GM18498 (cell line): ENCODE results near the gene CORO2A.
"Not testable (repeated sequence)": the region's sequence is repeated elsewhere in the genome, so short reads cannot be mapped to it uniquely, and the experiment has no call there.

ENCODE experiments used
- ATAC-seq: cut with Tn5 transposase; IDR thresholded peaks from one replicate; pipeline ENCODE4 v1.9.1; 2021; ENCODE audit warnings: mild to moderate bottlenecking, moderate library complexity; ENCODE audit not compliant: unreplicated experiment

Gene CORO2A

GRCh38 chr9:98174502-98174918 is 17.9 kb downstream of the CORO2A start:
- ATAC-seq: not testable (repeated sequence)

- ATAC-seq: no peak
These were observed 19.3 kb downstream of the CORO2A start for GRCh38 chr9:98173181-98173580.

GRCh38 chr9:98172604-98173003 is 19.8 kb downstream of the CORO2A start:
- no peak for ATAC-seq

- no peak for ATAC-seq
These were observed 21.1 kb downstream of the CORO2A start for GRCh38 chr9:98171176-98171925.

- ATAC-seq: peak; percentile 95
These were observed 23.4 kb downstream of the CORO2A start for GRCh38 chr9:98168941-98169488.

- ATAC-seq: no peak
These were observed 24.2 kb downstream of the CORO2A start for GRCh38 chr9:98168153-98168780.

- no peak for ATAC-seq
These were observed 27.5 kb downstream of the CORO2A start for GRCh38 chr9:98164912-98165311.

GRCh38 chr9:98162613-98163012 is 29.8 kb downstream of the CORO2A start:
- ATAC-seq: no peak

- no peak for ATAC-seq
These were observed 30.6 kb downstream of the CORO2A start for GRCh38 chr9:98161851-98162250.

GRCh38 chr9:98159790-98160189 is 32.6 kb downstream of the CORO2A start:
- no peak for ATAC-seq

- no peak for ATAC-seq
These were observed 33.1 kb downstream of the CORO2A start for GRCh38 chr9:98159301-98159700.

GRCh38 chr9:98158071-98158831 is 34.2 kb downstream of the CORO2A start:
- ATAC-seq: no peak

GRCh38 chr9:98157372-98157771 is 35.1 kb downstream of the CORO2A start:
- ATAC-seq: no peak

- ATAC-seq: no peak
These were observed 37.8 kb downstream of the CORO2A start for GRCh38 chr9:98154678-98155077.

- ATAC-seq: no peak
These were observed 39.9 kb downstream of the CORO2A start for GRCh38 chr9:98152526-98152925.

- ATAC-seq: no peak
These were observed 41.7 kb downstream of the CORO2A start for GRCh38 chr9:98150721-98151120.

- ATAC-seq: no peak
These were observed 42.3 kb downstream of the CORO2A start for GRCh38 chr9:98150164-98150563.

GRCh38 chr9:98149422-98149821 is 43.0 kb downstream of the CORO2A start:
- ATAC-seq: no peak

GRCh38 chr9:98148486-98148885 is 44.0 kb downstream of the CORO2A start:
- no peak for ATAC-seq

GRCh38 chr9:98147582-98147981 is 44.9 kb downstream of the CORO2A start:
- no peak for ATAC-seq
